NCI-H2081 treated with DMSO at 0.1 percent for 48 hours (cell line): ENCODE data around the gene SOCS3.

Source experiments
- DNase-seq: peaks from one replicate; lab custom pipeline; 2025; lab: John Stamatoyannopoulos, UW

The SOCS3 gene

DNA sequence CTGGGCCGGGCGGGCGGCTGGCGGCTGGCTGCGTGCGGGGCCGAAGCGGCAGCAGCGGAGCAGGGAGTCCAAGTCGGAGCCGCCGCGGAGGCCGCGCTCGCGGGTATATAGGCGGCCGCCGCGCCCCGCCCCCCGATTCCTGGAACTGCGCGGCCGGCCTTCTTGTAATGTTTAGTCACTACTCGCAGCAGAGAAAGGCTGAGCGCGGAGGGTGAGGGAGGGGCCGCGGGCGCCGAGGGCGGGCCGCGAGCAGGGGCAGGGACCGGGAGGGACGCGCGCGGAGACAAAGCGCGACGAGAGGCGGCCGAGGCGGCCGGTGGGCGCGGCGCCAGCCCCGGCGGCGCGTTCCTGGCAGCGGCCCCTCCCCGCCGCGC, at the start of gene SOCS3:
SOCS3 (minus strand) TSS at position 81 of the 374 bp plus-strand sequence. CDS start 982 bp downstream, outside the sequence.
- DNase-seq: peak; percentile 26

GRCh38 chr17:78409191-78409928, 49.5 kb upstream of the SOCS3 start:
- peak; percentile 91 for DNase-seq

GRCh38 chr17:78408476-78409050, 48.7 kb upstream of the SOCS3 start:
- no peak for DNase-seq

DNA sequence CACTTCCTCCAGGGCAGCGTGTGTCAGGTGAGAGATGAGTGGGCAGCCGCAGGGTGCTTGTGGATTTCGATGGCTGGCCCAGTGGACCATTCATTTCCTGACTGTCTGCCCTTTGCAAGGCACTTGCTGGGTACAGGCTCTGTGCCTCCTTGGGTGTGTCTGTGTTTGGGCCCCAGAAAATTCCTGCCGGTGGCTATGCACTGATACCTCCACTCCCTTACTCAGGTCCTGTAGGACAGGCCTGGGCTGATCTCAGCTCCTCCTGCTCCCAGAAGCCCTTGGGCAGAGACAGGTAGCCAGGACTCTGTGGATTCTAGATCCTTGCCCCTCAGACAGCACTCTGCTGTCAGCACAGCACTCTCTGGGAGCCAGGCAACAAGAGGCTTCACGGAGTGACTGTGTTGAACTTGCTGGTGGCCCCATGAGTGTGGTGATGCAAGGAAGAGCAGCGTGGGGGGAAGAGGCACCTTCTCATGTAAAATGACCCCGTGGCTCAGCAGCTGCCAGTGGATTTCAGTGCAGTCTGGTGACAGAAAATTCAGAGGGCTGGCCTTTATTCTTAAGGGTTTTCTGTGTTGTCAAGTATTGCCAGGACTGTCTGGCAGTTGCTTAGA, 47.6 kb upstream of the SOCS3 start:
- DNase-seq: no peak

GRCh38 chr17:78406920-78407319, 47.0 kb upstream of the SOCS3 start:
- no peak for DNase-seq

DNA sequence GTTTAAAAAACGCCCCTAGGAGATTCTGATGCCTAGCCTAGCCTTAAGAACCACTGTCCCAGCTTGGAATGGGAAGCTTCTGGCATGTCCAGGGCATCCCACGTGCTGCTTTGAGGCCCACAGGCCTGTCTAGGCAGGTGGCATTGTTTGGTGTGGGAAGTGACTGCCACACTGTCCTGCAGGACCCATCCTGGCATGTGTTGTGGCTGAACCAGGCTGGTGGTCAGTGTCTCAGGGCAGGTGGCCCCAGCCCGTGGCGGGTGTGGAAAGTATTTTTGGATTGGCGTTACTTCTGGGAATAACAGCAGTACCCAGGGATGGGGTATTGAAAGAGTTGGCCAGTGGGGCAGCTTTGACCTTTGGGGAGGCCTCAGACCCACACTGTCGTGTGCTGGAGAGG, 46.5 kb upstream of the SOCS3 start:
- DNase-seq: no peak

GRCh38 chr17:78403822-78404221, 43.9 kb upstream of the SOCS3 start:
- no peak for DNase-seq

GRCh38 chr17:78401891-78402290, 42.0 kb upstream of the SOCS3 start:
- no peak for DNase-seq

DNA sequence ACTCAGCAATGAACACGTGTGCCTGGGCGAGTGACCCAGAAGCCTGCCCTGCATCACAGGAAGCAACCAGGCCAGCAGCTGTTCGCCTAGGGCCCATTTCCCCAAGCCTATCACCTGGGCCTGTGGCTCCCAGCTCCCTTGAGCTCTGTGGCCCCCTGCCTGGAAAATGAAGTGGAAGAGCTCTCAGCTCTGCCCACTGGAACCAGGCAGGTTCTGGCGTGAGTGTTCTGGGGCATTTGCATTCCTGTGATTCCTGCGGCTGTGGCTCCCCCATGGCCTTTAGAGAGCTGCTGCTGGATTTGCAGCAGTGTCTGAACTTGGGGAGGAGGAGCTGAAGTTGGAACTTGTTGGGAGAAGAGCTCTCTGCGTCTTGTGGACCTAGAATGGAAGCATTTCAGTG, 41.4 kb upstream of the SOCS3 start:
- DNase-seq: no peak

GRCh38 chr17:78400581-78401240, 40.8 kb upstream of the SOCS3 start:
- no peak for DNase-seq

DNA sequence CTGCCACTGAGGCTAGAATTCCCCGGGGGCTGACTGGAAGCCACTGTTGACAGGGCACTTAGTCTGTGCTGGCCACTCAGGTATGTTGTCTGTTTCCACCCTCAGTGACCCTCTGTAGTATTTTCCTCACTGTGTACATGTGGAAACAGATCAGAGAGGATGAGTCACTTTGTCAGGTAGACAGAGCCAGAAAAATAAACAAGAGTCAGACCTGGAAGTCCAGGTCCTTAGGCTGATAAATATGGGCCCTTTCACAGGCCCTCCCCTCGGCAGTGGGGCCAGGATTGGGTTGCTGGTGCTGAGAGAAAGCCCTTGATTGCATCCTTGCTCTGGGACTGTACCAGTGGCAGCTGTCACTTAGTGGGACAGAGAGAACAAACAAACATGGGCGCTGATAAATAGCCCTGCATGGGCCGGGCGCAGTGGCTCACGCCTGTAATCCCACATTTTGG, 39.8 kb upstream of the SOCS3 start:
- no peak for DNase-seq

DNA sequence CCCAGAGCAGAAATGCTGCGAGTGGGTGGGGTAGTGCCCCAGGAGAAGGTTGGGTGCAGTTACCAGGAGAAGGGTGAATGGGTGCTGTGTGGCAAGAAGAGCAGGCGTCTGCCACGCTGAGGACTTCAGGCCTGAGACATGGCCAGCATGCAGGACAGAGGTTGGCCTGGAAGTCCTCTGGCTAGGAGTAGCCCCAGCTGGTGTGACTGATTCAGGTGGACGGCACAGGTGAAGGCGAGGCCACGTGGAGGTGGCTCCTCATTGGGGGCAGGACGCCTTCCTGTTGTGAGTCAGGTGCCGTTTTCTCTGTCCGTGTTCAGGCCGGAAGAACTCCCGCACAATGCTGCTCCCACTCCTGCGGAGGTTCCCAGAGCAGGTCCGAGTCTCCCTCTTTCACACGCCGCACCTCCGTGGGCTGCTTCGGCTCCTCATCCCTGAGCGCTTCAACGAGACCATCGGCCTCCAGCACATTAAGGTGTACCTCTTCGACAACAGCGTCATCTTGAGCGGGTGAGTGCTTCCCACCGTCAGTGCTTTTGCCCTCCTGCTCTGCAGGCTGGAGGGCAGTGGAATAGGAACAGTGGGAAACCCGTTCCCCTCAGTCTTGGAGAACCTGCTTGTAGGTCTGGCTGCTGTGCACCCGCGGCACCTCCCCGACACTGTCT, 39.3 kb upstream of the SOCS3 start:
- no peak for DNase-seq

- DNase-seq: no peak
These were observed 38.5 kb upstream of the SOCS3 start for GRCh38 chr17:78398390-78398789.

DNA sequence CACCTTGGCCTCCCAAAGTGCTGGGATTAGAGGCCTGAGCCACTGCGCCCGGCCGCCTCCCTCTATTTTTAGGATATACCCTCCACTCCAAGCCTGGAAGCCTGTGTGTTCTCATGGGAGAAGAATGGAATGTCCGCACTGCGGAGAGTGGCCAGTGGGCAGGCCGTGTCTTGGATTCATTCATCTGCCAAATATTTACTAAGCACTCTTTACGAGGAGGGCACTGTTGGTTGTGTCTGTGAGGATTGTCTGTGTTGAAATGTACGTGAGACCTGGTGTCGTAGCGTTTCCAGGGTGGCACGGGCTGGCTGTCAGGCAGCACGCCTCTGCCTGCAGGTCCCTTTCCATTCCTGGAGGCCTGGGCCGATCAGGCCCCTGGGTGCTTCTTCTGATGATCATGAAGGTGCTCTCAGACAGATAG, 37.8 kb upstream of the SOCS3 start:
- no peak for DNase-seq

DNA sequence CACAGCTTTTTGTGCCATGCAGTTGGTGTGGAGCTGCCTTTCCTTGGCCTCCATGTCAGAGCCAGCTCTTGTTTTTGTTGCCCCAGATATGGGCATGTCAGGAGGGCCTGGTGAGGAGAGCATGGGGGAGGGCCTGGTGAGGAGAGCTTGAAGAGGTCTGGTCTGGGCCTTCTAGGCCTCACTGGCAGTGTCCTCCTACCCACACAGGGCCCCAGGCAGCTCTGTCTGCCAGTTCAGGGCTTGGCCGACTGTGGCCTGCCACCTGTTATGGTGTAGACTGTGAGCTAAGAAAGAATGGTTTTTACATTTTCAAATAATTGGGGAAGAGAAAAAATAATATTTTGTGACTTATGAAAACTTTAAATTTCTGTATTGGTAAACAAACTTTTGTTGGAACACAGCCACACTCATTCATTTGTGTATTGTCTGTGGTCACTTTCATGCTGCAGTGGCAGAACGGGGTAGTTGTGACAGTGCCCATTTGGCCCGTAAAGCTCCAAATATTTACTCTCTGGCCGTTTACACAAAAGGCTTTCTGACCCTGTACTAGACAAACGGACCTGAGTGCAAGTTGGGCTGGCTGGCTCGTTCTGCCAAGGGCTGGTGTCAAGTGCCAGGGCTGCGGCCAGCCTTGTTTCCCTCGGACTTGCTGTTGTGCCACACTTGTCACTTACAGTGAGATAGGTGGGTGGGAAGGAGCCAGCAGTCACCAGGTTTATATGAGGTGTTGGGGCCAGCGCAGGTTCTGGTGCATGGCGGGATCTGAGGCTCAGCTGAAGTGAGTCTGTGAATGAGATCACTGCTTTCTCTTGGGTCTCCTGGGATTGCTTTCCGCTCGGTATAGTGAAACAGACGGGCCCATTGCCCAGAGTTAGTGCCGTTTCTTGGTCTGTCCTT, 36.8 kb upstream of the SOCS3 start:
- DNase-seq: no peak

DNA sequence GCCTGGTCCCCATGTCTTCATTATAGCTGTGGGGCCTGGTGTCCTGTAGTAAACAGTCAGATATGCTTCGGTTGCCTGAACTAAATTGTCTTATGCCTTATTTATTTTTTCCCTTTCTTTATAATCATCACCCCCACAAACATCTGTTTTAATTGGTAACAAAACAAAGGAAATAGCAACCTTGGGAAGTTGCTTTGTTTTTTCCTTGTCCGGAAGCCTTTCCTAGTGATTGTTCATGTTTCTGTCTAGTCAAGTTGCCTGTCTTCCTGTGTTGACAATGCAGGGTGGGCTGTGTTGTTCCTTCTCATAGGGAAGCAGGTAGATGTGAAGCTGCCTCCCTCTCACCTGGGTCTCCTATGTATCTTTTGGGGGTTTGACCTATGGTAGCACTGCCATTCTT, 35.3 kb upstream of the SOCS3 start:
- DNase-seq: no peak

DNA sequence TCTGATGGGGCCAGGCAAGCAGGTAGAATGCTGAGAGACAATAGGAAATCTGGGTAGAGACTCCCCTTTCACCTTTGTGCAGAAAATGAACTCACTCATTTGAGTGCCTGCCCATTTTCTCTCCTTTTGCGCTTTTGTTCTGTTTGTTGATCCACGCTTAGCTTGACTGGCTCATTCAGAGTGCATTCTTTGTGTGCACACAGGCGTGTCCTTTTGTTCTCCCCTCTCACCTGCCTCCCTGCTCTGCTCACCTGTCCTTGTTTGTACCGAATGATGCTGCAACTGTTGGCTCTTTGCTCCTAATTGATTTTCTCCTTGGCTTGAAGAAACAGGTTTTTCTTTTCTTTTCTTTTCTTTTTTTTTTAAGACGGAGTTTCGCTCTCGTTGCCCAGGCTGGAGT, 34.3 kb upstream of the SOCS3 start:
- peak; percentile 95 for DNase-seq

DNA sequence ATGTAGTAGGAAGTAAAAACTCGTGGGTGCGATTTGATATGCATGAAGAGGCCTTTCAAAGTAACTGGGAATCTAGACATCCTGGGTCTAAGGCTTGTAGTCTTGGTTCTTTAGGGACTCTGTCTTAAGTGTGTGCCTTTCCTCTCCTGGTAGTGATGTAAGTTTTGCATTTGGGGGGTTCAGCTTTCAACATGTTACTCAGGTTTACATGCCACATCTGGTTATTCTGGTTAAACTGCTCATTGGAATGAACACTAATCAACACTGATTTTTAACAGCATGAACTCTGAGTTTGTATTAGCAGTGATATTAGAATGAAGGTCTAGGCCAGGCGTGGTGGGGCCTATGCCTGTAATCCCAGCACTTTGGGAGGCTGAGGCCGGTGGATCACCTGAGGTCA, 33.7 kb upstream of the SOCS3 start:
- no peak for DNase-seq

GRCh38 chr17:78392295-78392694, 32.4 kb upstream of the SOCS3 start:
- DNase-seq: no peak

DNA sequence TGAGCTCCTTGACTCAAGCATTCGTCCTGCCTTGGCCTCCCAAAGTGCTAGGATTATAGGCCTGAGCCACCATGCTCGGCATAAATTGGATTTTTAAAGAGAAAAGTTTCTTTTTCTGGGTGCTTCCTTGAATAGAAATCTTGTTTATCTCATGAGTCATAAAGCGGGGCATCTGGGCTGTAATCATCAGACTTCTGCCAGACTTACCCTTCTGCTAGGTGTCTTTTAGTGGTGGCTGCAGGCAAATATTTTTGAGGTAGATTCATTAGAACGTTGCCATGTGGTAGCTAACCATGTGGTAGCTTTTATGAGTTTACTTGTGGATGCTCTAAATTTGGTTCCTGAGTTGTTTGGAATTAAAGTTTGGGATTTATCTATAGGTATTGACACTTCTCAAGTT, 32.0 kb upstream of the SOCS3 start:
- DNase-seq: no peak

- no peak for DNase-seq
These were observed 31.2 kb upstream of the SOCS3 start for GRCh38 chr17:78391051-78391431.
